Endothelial cell of umbilical vein (primary cell): ENCODE data around the gene HEATR5A.

Experiments used
- FOS ChIP-seq: IDR thresholded peaks from 2 replicates; pipeline ENCODE4 v1.6.1; 2011; ENCODE audit warnings: mild to moderate bottlenecking, low read length, moderate library complexity, borderline replicate concordance; ENCODE audit not compliant: insufficient read depth
- POLR2A ChIP-seq: IDR thresholded peaks from 2 replicates; pipeline ENCODE4 v1.6.1; 2012; ENCODE audit warnings: low read depth, mild to moderate bottlenecking, control low read depth, low read length
- TF ChIP-seq, protein P1 (sequence below), 2 donors: IDR thresholded peaks; 1 replicate in 1 of 2; 2 replicates in 1 of 2; pipeline ENCODE4 v1.5.1; 2011; ENCODE audit warnings: low read length in 2 of 2, mild to moderate bottlenecking in 2 of 2, moderate library complexity in 2 of 2, control low read depth in 1 of 2, inconsistent platforms in 1 of 2, low read depth in 1 of 2; ENCODE audit not compliant: insufficient read depth in 1 of 2; ENCODE audit errors: extremely low read depth in 1 of 2
- TF ChIP-seq, protein P2 (sequence below): IDR thresholded peaks from 2 replicates; pipeline ENCODE4 v1.6.1; 2011; ENCODE audit not compliant: insufficient read depth, insufficient read length

DNA sequence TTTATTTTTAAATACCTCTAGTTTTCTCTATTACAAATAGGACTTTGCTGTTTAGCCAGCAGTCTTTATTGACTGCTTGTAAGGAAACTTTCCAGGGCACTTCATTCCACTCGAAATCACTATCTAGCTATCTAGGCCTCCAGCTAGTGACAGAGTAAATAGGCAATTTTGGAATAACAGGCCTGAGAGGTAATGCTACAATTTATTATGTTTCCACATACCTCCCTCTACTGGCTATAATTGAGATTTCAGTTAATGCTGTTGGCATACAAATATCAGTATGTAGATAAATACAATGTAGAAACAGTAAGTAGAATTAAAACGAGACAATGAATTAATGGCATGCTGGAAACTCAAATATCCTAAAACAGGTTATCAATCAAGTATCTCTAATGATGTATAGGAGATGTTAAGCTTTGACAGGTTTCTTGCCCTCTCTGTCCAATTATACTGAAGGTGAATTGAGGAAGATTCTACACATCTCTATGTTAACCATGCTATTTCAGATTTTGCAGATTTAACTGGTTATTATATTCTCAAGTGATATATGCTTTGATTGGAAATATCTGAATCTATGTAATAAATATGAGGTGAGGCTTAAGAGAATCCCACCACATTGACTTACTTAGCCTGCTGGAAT is 29.7 kb upstream of the HEATR5A start:
- TF ChIP-seq, protein P1, sequence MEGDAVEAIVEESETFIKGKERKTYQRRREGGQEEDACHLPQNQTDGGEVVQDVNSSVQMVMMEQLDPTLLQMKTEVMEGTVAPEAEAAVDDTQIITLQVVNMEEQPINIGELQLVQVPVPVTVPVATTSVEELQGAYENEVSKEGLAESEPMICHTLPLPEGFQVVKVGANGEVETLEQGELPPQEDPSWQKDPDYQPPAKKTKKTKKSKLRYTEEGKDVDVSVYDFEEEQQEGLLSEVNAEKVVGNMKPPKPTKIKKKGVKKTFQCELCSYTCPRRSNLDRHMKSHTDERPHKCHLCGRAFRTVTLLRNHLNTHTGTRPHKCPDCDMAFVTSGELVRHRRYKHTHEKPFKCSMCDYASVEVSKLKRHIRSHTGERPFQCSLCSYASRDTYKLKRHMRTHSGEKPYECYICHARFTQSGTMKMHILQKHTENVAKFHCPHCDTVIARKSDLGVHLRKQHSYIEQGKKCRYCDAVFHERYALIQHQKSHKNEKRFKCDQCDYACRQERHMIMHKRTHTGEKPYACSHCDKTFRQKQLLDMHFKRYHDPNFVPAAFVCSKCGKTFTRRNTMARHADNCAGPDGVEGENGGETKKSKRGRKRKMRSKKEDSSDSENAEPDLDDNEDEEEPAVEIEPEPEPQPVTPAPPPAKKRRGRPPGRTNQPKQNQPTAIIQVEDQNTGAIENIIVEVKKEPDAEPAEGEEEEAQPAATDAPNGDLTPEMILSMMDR (IDR thresholded peaks at IDR 0.05; ENCODE audit: extremely low read depth in 1 of 2, insufficient read depth in 1 of 2, low read depth in 1 of 2, low read length in 2 of 2): peak; percentile 21 to 42
- TF ChIP-seq, protein P2, sequence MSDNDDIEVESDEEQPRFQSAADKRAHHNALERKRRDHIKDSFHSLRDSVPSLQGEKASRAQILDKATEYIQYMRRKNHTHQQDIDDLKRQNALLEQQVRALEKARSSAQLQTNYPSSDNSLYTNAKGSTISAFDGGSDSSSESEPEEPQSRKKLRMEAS: no peak
- TF ChIP-seq POLR2A (no peak), FOS (no peak)
